Activated T-cell treated with anti-CD3 and anti-CD28 coated beads, Interleukin-2, amount 50 U/mL, for 72 hours (primary cell): ENCODE results near the gene CNPY2. TPM values are rescaled to one million over a fixed set of nuclear protein-coding genes. Genes with fewer than 3 reads are reported as not detected.
"Not testable (repeated sequence)": the region's sequence is repeated elsewhere in the genome, so short reads cannot be mapped to it uniquely, and the experiment has no call there.

Source experiments
- ATAC-seq, 2 donors: fragments of 150-1000 bp; cut with Tn5 transposase; replicated peaks in 1 of 2; 2 replicates each; pipeline ENCODE4 v1.10.0; 2021; ENCODE audit warnings: moderate library complexity in 2 of 2, mild to moderate bottlenecking in 1 of 2
- DNase-seq, 2 donors: peaks; one replicate each; pipeline ENCODE4 v3.0.0; 2021 to 2022; ENCODE audit warnings: mixed read lengths in 1 of 2
- H3K27ac Mint-ChIP-seq: one replicate; pipeline ENCODE4 v1.8.0; 2022; ENCODE audit warnings: mild to moderate bottlenecking, moderate library complexity, mixed read lengths
- H3K27me3 Mint-ChIP-seq: one replicate; pipeline ENCODE4 v1.8.0; 2022; ENCODE audit warnings: low read depth, mixed read lengths
- H3K36me3 Mint-ChIP-seq, 2 donors: one replicate each; pipeline ENCODE4 v1.8.0; 2022; ENCODE audit warnings: mixed read lengths in 2 of 2, mild to moderate bottlenecking in 1 of 2; ENCODE audit not compliant: insufficient read depth in 2 of 2
- H3K4me1 Mint-ChIP-seq: one replicate; pipeline ENCODE4 v1.8.0; 2022; ENCODE audit warnings: low read depth, mixed read lengths
- H3K4me3 Mint-ChIP-seq, 2 donors: one replicate each; pipeline ENCODE4 v1.8.0; 2022; ENCODE audit warnings: mild to moderate bottlenecking in 2 of 2, mixed read lengths in 2 of 2, moderate library complexity in 2 of 2
- H3K9me3 Mint-ChIP-seq, 2 donors: one replicate each; pipeline ENCODE4 v1.8.0; 2022; ENCODE audit warnings: mixed read lengths in 2 of 2
- total RNA-seq, 2 donors: library from RNA; stranded (reverse); gene quantifications; one replicate each; pipeline ENCODE4 v1.2.3, GENCODE V29; 2022

The CNPY2 gene
- total RNA-seq, 2 donors from 2014 or later = 97.8 to 117 TPM

- H3K27me3 Mint-ChIP-seq = no peaks in the 10 kb centered on the region
- ATAC-seq (no peak), DNase-seq (no peak)
- H3K4me1 Mint-ChIP-seq = no peaks in the 10 kb centered on the region
- H3K9me3 Mint-ChIP-seq = no peaks in the 10 kb centered on the region
- peaks cover 12 to 33% of the 10 kb centered on the region in 2 donors for H3K36me3 Mint-ChIP-seq
- H3K4me3 Mint-ChIP-seq = no peak overlapping the region
- H3K27ac Mint-ChIP-seq = no peak overlapping the region
Measured at GRCh38 chr12:56278905-56279304, 36.9 kb downstream of the CNPY2 start.

GRCh38 chr12:56274299-56274698 is 41.5 kb downstream of the CNPY2 start:
- Mint-ChIP-seq H3K36me3 (peaks cover 6 to 24% of the 10 kb centered on the region in 2 donors), H3K4me3 (no peak overlapping the region), H3K27me3 (no peaks in the 10 kb centered on the region), H3K4me1 (no peaks in the 10 kb centered on the region), H3K9me3 (no peaks in the 10 kb centered on the region), H3K27ac (no peak overlapping the region)
- ATAC-seq (no peak), DNase-seq (no peak)

- ATAC-seq, H3K4me1 Mint-ChIP-seq, H3K9me3 Mint-ChIP-seq, H3K4me3 Mint-ChIP-seq, H3K27ac Mint-ChIP-seq, H3K27me3 Mint-ChIP-seq, DNase-seq: not testable (repeated sequence)
- peaks cover 6 to 21% of the 10 kb centered on the region in 2 donors for H3K36me3 Mint-ChIP-seq
Measured at GRCh38 chr12:56272468-56272867, 43.3 kb downstream of the CNPY2 start.

GRCh38 chr12:56271031-56271430 is 44.8 kb downstream of the CNPY2 start:
- ATAC-seq (no peak), DNase-seq (no peak)
- H3K27ac Mint-ChIP-seq = peak overlapping the region; percentile 71

GRCh38 chr12:56267443-56268071 is 48.2 kb downstream of the CNPY2 start:
- Mint-ChIP-seq H3K4me3 (peak overlapping the region; percentile 97 to 98), H3K27ac (peak overlapping the region; percentile 67), H3K27me3 (no peaks in the 10 kb centered on the region), H3K4me1 (peaks cover 16% of the 10 kb centered on the region), H3K36me3 (peaks cover 3% of the 10 kb centered on the region in 2 donors), H3K9me3 (no peaks in the 10 kb centered on the region)
- no peak for ATAC-seq
- DNase-seq = no peak

More at GRCh38 chr12:56271031-56271430, 44.8 kb downstream of the CNPY2 start:
- Mint-ChIP-seq H3K4me3 (no peak overlapping the region), H3K9me3 (no peaks in the 10 kb centered on the region), H3K4me1 (peaks cover 16% of the 10 kb centered on the region), H3K27me3 (no peaks in the 10 kb centered on the region), H3K36me3 (peaks cover 6 to 20% of the 10 kb centered on the region in 2 donors)

- peak within 1 kb of the TSS; percentile 95 for H3K27ac Mint-ChIP-seq
- peaks cover 3% of the 10 kb centered on the region in 2 donors for H3K36me3 Mint-ChIP-seq
- H3K4me3 Mint-ChIP-seq = peak within 1 kb of the TSS; percentile 97 to 98
- ATAC-seq = peak; percentile 91 to 93
- H3K9me3 Mint-ChIP-seq = no peaks in the 10 kb centered on the region
- peak; percentile 89 to 90 for DNase-seq
- H3K4me1 Mint-ChIP-seq = peaks cover 16% of the 10 kb centered on the region
- no peaks in the 10 kb centered on the region for H3K27me3 Mint-ChIP-seq
Measured at GRCh38 chr12:56266693-56267442, 48.9 kb downstream of the CNPY2 start, which contains the start of gene COQ10A. Gene COQ10A (plus strand): TSS chr12:56266942. CDS start chr12:56267119, 177 bp downstream.

- H3K27me3 Mint-ChIP-seq, H3K36me3 Mint-ChIP-seq, H3K9me3 Mint-ChIP-seq, DNase-seq, ATAC-seq: not testable (repeated sequence)
- H3K4me3 Mint-ChIP-seq = peak overlapping the region; percentile 97 to 98
- peaks cover 16% of the 10 kb centered on the region for H3K4me1 Mint-ChIP-seq
- H3K27ac Mint-ChIP-seq = peak overlapping the region; percentile 95
Measured at GRCh38 chr12:56266068-56266692, 49.6 kb downstream of the CNPY2 start.

GRCh38 chr12:56262955-56263354 is 52.8 kb downstream of the CNPY2 start:
- not testable (repeated sequence) for H3K27ac Mint-ChIP-seq, H3K9me3 Mint-ChIP-seq, H3K27me3 Mint-ChIP-seq, ATAC-seq, H3K36me3 Mint-ChIP-seq, H3K4me3 Mint-ChIP-seq
- peak in 1 of 2 donors; percentile 14 for DNase-seq
- peaks cover 19% of the 10 kb centered on the region for H3K4me1 Mint-ChIP-seq

GRCh38 chr12:56261503-56262232 is 54.1 kb downstream of the CNPY2 start:
- ATAC-seq (no peak), DNase-seq (no peak)
- H3K4me1 Mint-ChIP-seq = peaks cover 19% of the 10 kb centered on the region
- no peak overlapping the region for H3K4me3 Mint-ChIP-seq
- H3K9me3 Mint-ChIP-seq = no peaks in the 10 kb centered on the region
- no peaks in the 10 kb centered on the region for H3K36me3 Mint-ChIP-seq
- H3K27ac Mint-ChIP-seq = no peak overlapping the region
- no peaks in the 10 kb centered on the region for H3K27me3 Mint-ChIP-seq

- Mint-ChIP-seq H3K9me3 (no peaks in the 10 kb centered on the region), H3K36me3 (peaks cover 0 to 2% of the 10 kb centered on the region in 2 donors), H3K27me3 (no peaks in the 10 kb centered on the region), H3K4me1 (peaks cover 21% of the 10 kb centered on the region), H3K27ac (no peak overlapping the region), H3K4me3 (no peak overlapping the region)
- DNase-seq (no peak), ATAC-seq (no peak)
Measured at GRCh38 chr12:56260921-56261320, 54.9 kb downstream of the CNPY2 start.

- Mint-ChIP-seq H3K4me1 (peaks cover 23% of the 10 kb centered on the region), H3K27ac (no peak overlapping the region), H3K36me3 (peaks cover 0 to 3% of the 10 kb centered on the region in 2 donors), H3K4me3 (no peak overlapping the region), H3K9me3 (no peaks in the 10 kb centered on the region), H3K27me3 (no peaks in the 10 kb centered on the region)
- ATAC-seq (no peak), DNase-seq (no peak)
Measured at GRCh38 chr12:56260380-56260779, 55.4 kb downstream of the CNPY2 start.
